Skin of body (tissue), 2 donors: Measurements from ENCODE around the gene TMEM260. TPM values are rescaled to one million over a fixed set of nuclear protein-coding genes. Genes with fewer than 3 reads are reported as not detected.
"Not testable (repeated sequence)": the region's sequence is repeated elsewhere in the genome, so short reads cannot be mapped to it uniquely, and the experiment has no call there.

Experiments
- DNase-seq: peaks from one replicate; lab custom pipeline; 2025; lab: John Stamatoyannopoulos, UW
- total RNA-seq: library from RNA; depleted of rRNA; stranded (reverse); fragments of >200 nt; gene quantifications from one replicate; pipeline ENCODE4 v1.2.3, GENCODE V29; 2014

TMEM260 gene
- total RNA-seq, 1 donor from 2014 or later: 16.1 TPM

DNA sequence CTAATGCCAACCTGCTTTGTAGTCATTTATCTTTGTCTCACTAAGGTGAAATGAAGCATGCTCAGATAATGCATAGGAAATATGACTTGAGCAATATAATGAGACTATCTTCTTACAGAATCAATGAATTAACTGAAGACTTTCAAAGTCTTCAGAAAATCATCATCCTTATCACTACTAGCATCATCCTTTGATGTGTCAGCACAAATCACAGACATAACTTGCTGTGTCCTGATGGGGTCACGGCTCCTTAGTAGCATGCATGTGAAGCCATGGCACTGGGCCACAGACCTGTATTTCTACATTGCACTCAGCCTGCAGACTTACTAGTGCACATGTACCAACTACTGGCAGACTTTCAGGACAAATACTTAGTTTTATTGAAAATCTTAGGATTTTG is 18.9 kb downstream of the TMEM260 start:
- DNase-seq: no peak

DNA sequence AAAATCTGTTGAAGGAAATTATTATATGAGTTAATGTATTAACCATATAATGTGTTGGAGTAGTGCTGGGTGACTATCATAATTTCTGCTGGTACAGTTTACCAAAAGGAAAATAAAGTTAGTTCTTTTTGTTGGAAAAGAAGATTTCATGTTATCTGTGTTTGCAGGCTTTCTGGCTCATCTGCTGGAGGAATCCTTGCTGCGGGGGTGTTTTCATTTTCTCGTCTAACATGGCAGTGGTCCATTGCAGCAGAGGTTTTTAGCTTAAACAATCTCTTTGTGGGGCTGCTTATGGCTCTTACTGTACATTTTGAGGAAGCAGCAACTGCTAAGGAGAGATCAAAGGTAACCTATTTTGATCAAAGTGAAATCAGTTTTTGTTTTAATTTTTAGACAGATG is 24.1 kb downstream of the TMEM260 start:
- no peak for DNase-seq

DNA sequence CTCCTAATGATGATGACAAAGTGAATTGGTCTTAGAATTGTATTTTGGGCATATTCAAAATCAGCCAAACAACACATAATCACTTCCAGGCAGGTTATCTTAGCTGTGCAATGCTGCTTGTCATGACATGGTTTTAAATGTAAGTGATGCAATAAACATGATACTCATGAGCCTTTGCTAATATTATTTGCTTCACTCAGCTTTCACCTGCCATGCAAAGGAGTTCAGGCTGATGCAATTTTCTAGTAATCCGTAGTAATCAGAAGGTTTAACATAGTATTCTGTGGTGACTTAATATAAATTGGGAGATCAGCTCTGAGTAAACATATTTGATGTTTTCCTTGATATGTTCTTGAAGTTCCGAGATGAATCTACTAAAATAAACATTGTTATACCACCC is 29.1 kb downstream of the TMEM260 start:
- DNase-seq: no peak

DNA sequence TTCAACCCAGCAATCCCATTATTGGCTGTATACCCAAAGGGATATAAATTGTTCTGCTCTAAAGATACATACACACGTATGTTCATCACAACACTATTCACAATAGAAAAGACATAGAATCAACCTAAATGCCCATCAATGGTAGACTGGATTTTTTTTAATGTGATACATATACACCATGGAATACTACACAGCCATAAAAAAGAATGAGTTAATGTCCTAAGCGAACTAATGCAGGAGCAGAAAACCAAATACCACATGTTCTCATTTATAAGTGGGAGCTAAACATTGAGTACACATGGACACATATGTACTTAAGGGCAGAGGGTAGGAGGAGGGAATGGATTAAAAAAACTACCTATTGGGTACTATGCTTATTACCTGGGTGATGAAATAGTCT is 32.1 kb downstream of the TMEM260 start:
- not testable (repeated sequence) for DNase-seq

DNA sequence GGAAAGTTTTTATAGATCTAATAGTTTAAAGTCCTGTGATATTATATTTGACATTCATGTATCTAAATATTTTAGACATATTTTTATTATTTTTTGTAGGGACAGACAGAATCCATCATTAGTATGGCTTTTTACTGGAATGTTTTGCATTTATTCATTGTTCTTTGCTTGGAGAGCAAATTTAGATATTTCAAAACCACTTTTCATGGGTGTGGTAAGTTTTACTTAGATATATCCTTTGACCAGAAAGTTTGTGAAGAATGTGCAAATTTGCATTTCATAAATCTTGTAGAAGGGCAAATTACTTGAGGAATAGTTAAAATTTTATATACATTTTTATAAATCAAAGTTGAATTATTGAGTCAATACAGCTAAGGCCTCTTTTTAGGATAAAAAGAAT is 37.5 kb downstream of the TMEM260 start:
- no peak for DNase-seq

DNA sequence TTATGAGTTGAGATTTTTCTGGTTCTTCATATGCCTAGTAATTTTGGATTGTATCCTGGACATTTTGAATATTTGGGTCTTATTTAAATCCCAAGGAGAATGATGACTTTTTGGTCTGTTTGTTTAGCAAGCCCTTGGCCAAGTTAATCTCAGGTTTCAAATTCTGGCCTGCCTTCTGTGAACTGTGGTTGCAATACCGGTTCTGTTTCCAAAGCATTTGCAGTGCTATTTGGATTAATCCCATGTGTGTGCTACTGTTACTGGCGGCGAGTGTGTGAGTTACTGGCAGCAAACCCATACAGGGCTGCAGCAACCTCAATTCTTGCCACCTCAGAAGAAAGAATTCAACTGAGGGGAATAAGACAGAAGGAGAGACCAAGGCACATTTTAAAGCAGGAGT is 51.1 kb downstream of the TMEM260 start:
- no peak for DNase-seq

DNA sequence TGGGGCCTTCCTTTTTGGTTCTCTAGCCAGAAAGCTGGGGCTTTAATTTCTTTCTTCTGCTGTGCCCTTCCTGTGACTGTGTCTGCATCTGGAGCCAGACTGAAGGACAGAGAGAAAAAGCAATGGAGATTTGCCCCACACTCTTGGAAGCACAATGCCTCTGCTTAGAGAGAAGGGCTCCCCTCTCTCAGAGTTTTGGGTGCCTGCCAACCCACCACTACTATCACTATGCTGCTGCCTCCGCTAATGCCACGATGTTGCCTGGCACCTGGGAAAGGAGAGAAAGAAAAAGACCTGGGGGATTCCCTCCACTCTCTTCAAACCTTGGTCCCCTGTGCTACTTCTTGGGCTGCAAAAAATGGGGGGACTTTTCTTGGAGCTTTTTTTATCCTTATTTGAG is 52.6 kb downstream of the TMEM260 start:
- no peak for DNase-seq

DNA sequence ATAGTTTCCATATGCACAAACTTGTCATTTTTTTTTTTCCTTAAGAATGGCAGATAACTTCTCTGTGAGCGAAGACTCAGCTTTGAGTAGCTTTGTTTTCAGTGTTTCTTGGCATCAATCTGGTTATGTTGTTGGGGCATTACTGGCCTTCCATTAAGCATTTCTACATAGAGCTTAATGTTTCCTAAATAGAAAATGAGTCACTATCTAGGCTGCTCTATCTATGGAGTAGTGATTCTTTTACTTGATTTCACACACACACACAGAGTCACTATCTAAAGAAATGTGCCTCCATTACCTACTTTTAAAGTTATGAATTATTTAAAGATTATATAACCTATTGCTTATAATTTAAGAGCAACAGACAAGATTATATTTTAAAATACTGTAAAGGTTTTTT is 53.9 kb downstream of the TMEM260 start:
- DNase-seq: no peak

DNA sequence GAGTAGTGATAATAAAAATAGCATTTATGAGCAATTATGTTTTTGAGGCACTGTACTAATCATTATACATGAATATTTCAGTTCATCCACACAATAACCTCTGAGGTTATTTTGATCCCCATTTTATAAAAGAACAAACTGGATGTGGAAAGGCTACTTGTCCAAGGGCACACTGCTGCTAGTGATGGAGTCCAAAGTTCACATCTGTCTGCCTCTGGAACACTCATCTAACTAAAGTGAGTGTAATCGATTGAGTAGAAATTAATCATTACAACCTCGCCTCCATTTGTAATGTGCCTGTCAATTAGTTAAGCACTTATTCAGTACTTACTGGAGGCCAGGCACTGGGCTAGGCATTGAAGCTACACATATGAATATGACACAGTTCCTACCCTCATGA is 55.4 kb downstream of the TMEM260 start:
- no peak for DNase-seq

DNA sequence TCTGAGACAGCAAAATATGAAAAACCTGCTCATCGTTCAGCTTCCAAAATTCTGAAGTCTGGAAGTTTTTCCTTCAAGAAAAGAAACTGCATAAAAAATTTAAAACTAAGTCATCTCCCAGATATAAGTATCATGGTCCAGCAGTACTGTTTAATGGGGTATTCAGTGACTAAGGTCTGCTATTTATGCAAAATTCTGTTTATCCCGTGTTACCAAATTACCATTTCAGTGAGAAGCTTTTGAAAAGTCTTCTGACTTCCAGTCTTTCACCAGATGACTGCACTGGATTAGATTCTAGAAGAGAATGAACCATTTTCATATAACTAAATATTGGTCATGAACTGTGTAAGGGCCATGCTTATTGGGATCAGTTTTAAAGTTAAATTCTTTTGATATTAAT is 67.9 kb downstream of the TMEM260 start:
- no peak for DNase-seq

DNA sequence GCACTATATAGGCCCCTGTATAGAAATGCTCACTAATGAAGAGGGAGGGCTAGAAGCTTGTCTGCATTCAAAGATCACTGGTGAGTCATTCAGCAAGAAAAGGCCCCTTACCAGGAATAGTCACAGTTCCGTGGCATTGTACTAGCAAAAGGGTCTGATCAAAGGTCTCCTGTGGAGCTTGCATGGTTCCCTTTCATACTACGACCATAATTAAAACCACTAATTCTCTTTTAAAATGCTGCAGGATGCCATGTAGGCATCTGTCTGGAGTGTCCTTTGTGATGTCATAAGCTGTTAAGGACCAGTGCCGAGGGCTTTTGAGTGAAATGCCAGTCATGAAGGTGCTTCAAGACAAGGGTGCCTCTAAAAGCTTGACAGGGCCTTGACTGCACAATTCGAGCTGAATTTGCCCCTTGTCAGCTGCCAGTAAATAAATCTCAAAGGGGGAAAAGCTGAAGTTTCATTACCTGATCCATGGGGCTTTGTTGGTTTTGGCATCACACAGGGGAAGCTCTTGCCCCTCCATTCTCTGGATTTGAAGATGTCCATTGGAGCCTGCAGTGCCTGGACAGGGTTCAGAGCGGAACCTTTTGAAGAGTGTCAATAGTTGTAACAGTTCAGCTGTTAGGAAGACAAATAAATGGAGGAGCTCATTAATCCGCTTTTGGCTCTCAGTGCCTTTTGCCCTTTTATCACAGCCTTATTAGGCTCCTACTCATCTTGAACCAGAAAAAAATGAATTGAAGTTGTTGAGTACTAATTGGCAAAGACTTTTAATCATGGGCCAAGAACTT is 69.1 kb downstream of the TMEM260 start:
- no peak for DNase-seq

DNA sequence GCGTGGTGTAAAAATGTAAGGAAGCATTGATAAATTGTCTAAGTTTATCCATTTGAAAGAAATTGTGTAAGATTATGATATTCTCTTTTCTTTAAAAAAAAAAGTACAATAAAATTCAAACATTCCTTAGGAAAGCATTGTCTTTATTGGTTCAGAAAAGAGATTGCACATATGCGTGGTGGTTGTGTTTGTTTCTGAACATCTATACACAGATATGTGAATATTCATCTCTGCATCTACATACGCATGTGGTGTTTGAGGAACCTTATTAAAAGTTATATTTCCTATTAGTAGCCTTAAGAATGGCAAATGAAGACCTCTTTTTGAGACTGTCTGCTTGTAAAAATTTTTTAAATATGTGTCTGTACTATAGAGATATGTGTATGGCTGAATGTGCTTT is 69.8 kb downstream of the TMEM260 start:
- no peak for DNase-seq

DNA sequence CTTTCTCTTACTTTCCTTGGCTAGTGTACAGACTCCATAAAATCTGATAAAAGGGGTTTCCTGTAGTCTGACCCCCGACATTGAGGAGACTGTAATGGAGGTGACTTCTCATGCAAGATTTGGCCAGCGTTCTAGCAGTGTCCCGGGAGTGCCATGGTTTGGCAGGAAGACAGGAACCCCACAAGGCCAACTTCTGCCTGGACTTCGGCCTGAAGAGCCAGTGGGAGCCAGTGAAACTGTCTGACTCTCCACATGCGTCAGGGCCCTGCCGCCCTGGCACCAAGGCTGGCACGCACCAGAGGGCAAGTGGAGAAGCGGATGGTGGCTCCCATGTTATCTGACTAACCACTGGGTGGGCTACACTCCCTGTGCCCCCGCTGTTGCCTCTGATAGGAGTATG is 70.5 kb downstream of the TMEM260 start:
- no peak for DNase-seq

DNA sequence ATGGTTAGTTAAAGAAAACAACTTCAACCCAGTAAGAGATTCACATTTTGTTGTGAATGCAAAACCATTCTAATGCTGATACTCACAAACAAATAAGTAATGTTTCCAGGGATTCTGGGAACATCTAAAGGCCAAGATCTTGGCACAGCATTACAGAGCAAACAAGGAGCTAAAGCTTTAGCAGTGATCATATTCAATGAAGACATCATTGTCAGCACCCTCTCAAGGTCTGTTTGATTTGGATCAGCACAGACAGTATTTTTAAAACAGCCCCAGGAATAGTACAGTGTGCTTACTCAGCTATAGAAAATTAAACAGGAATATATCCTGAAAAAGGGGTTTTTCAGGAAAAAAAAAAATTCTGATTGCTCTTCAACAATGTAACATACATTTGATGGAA is 71.4 kb downstream of the TMEM260 start:
- DNase-seq: no peak

DNA sequence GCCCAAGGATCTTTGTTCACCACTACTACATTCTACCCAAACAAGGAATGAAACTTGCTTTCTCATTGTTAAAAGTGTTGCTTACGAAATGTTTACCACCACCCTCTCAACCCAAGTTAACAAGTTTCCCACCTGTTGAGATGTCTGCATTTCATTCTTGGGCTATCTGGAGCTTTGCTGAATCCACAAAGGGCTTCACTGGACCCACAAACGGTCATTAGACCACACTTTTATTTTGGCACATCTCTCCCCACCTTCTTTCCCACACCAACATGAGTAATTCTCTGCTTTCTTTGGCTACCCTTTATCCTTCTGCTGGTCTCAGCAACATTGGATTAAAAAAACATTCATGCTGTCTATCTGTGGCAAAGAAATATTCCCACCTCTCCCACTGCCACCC is 78.0 kb downstream of the TMEM260 start:
- DNase-seq: no peak

DNA sequence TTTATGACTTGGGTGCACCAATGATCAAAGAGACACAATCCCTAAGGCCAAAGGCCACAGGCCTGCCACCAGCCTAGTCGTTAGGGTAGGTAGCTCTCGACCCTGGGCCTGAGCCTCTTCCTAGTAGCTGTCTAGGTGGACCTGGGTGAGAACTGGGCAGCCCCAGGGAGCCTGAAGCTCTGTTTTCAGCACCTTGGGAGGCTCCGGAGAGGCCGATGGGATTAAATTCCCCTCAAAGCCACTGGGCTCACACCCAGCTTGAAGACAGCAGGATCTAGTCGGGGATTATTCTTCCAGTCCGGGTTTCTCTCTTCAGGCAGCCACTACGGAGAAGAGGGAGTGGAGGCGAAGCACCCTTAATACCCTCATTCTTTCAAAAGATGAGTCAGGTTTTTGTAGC is 79.8 kb downstream of the TMEM260 start:
- DNase-seq: no peak

DNA sequence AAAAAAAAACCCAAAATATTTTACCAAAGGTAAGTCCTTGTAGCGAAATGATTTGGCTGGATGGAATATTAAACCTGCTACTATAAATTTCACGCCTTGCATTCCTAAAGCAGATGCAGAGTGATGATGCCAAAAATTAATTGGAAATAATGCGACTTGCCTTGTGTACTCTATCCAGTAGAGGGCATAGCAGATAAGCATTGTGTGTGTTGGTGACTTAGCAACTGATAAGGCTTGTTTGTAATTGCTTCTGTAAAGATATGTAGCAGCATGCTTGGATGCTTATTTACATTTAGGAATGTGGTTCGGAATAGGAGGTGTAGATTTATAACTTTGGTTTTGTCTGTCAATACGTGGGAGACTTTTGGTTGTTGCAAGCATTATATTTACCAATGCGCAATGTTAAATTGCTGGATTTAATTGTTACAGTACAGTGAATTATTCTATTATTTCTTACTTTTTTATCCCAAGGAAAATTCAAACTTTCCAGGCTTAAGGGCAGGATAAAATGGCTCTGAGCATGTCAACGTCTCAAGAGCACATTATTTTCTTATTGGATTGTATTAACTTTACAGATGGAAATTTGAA is 80.5 kb downstream of the TMEM260 start:
- peak; percentile 53 for DNase-seq

DNA sequence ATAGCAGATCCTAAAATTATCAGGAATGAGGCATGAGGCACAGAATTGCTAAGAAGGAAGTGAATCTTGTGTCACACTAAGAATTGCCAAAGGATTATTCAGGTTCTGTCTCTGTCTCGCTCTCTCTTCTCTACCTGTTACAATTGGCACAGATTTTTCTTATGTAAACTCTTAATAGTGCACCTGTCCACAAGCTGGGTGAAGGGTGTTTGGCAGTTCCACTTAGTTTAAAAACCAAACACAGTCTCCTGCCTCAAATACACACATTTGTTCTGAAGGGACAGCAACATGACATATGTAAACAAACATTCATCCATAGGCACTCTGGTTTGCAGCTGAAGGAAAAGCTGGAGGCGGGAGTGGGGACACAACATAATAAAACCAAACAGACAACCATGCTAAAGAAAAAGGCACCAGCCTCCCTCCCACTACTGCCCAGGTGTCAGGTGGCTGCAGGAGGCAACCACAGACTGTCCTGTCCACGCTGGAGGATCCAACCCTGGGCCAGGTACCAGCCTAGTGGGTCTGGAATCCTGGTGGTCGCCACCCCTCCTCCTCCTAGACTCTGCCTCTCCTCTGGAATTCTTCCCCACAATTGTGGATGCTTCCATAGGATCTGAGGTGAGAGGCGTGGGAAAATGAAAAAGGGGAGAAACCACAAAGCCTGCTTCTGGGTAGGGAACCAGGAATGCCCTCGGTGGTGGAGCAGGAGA is 81.2 kb downstream of the TMEM260 start:
- no peak for DNase-seq

DNA sequence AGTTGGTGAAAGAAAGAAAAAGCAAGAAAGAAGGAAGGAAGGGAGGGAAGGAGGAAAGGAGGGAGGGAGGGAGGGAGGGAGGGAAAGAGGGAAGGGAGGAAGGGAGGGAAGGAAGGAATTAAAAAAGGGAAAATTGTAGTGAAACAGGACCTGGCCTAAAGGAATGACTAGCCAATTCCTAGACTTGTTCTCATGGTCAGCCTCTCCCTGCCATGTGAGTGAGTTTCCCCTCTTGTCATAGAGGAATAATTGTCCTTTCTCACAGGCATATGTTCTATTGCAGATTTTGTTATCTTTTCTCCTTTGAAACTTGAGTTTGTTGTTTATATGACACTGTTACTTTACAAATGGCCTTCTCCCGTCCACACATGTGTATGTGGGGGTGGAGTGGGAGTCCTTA is 81.9 kb downstream of the TMEM260 start:
- no peak for DNase-seq

DNA sequence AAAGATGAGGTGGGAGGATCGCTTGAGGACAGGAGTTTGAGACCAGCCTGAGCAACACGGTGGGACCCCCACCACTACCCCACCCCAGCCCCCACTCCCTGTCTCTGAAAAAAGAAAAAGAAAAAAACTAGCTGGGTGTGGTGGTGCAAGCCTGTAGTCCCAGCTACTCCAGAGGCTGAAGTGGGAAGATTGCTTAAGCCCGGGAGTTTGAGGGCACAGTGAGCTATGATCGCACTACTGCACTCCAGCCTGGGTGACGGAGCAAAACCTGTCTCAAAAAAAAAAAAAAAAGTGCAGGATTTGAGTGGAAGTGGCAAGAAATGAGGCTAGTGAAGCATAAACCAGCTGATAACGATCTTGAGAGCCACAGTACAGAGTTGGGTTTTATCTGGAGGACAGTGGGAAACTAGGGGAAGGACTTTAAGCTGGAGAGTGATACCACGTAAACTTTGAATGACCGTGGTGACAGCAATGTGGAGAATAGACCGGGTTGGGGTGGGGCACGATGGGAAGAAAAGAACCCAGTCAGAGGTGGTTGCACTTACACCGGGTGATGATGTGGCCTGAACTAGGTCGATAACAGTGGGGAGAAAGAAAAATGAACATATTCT is 85.3 kb downstream of the TMEM260 start:
- no peak for DNase-seq

DNA sequence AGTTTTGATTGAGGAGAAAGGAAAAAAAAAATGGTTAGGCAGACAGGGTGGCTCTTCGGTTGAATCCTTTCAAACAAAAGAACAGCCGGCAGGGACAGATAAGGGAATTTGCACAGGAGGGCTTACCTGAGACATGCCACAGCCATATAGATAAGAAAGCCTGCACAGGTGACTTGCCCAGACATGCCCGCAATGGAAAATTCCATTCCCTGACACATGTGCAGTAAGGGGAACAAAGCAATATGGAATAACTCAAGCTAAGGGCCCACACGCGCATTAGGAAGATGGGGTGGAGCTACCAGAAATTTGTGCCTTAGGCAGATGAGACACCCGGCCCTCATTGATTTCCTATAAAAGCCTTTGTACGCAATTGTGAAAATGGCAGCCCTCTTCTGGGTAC is 86.7 kb downstream of the TMEM260 start:
- no peak for DNase-seq

DNA sequence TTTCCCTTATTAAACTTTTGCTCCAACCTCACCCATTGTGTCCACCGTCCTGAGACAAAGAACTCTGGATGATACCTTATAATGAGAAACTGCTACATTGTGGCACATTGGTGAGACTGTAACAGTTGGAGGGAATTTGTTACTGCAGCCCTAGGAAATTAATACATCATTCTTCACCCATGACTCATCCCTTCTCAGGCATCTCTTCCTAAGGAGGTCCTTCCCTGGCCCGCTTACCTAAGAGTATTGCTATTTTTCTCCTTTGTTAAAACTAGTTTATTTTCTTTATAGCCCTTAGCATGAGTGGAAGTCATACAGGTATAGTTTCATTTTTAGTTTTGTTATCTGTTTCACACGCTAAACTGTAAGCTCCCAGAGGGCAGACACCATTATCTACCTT is 87.1 kb downstream of the TMEM260 start:
- no peak for DNase-seq
